HFF-Myc (cell line): ENCODE data around the gene PRH1.

ENCODE experiments used
- DNase-seq: peaks from one replicate; pipeline ENCODE4 v3.0.0-alpha.2; 2011; ENCODE audit warnings: low read depth; ENCODE audit errors: extremely low read depth
- H3K4me3 ChIP-seq: replicated peaks from 2 replicates; pipeline ENCODE4 v1.5.1; 2011; ENCODE audit warnings: low read depth, mild to moderate bottlenecking, control low read depth, low read length
- TF ChIP-seq, protein P1 (sequence below): IDR thresholded peaks from 2 replicates; pipeline ENCODE4 v1.5.1; 2012; ENCODE audit warnings: mild to moderate bottlenecking, low read depth, low read length, control low read depth; ENCODE audit errors: missing control alignments

The PRH1 gene

DNA sequence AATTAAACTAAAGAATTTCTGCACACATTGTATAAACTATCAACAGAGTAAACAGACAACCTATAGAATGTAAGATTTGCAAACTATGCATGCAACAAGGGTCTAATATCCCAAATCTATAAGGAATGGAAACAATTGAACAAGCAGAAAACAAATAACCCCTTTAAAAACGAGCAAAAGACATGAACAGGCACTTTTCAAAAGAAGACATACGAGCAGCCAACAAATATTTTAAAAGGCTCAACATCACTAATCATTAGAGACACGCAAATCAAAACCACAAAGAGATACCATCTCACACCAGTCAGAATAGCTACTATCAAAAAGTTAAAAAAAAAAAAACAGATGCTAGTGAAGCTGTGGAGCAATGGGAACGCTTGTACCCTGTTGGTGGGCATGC, 20.6 kb upstream of the PRH1 start:
- TF ChIP-seq, protein P1, sequence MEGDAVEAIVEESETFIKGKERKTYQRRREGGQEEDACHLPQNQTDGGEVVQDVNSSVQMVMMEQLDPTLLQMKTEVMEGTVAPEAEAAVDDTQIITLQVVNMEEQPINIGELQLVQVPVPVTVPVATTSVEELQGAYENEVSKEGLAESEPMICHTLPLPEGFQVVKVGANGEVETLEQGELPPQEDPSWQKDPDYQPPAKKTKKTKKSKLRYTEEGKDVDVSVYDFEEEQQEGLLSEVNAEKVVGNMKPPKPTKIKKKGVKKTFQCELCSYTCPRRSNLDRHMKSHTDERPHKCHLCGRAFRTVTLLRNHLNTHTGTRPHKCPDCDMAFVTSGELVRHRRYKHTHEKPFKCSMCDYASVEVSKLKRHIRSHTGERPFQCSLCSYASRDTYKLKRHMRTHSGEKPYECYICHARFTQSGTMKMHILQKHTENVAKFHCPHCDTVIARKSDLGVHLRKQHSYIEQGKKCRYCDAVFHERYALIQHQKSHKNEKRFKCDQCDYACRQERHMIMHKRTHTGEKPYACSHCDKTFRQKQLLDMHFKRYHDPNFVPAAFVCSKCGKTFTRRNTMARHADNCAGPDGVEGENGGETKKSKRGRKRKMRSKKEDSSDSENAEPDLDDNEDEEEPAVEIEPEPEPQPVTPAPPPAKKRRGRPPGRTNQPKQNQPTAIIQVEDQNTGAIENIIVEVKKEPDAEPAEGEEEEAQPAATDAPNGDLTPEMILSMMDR: no peak
- DNase-seq: no peak
- H3K4me3 ChIP-seq: no peak overlapping the region

DNA sequence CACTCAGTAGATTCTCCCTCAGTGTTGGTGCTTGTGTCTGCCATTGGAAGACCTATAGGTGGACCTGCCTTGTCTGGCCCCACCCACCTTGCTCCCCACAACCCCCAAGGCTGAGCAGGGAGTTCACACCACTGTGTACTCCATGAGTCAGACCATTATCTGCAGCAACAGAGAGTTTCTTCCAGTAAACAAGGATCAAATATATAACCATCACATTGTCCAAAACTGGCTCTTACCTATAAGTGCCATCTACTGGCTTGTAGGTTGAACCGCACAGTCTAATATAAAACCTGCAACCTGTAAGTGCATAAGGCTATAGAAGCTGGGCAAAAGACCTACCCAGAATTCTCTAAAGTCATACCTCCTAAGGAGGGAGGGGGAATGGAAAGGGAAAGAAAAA, 17.4 kb upstream of the PRH1 start:
- H3K4me3 ChIP-seq: no peak overlapping the region
- DNase-seq: no peak

DNA sequence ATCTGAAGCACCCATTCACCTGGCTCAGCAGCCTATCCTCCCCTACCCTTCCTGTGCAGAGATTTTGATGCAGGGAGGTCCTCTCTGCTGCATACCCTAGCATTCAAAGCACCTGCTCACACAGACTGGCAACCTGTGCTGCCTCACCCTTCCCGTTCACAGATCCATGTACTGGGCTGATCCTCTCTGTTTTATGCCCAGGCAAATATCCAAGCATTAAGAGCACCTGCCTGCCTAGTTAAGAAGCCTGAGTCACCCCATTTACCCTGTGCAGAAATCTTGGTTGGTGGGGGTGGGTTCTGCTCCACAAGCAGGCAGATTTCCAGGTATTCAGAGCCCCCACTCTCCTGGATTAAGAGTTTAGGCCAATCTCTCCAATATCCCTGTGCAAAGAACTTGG, 16.9 kb upstream of the PRH1 start:
- TF ChIP-seq, protein P1: no peak
- H3K4me3 ChIP-seq: no peak overlapping the region
- no peak for DNase-seq

More for the DNA sequence above, 17.4 kb upstream of the PRH1 start:
- TF ChIP-seq, protein P1: no peak

DNA sequence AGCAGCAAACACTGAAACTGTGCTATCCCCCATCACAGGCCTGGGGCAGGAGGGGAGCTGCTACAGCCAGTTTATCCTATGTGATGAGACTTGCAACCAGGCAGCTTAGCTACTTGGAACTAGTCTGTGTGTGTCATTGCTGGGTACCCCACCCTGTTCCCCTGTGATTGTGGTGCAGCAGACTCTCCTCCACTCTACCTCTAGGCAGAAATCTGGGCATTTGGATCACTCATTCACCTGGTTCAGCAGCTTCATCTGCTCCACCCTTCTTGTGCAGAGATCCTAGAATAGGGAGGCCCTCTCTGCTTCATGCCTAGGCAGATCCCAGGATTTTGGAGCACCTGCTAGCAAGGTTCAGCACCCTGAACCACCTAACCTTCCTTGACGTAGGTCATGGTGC, 16.5 kb upstream of the PRH1 start:
- no peak overlapping the region for H3K4me3 ChIP-seq
- TF ChIP-seq, protein P1: no peak
- DNase-seq: no peak

DNA sequence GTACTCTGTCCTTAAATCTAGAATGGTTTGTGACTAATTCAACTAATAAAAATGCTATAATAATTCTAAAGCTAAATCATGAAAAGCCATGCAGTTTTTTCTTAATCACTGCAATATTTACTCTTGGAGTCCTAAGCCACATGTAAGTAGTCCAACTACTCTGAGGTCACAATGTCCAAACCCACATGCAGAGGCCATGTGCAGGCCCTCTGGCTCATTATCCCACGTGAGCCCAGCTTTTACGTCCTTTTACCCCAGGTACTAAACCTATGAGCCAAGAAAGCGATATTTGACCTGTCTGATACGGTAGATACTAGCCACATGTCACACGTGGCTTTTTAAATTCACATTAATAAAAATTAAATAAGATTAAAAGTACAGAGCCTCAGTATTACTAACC, 12.8 kb upstream of the PRH1 start:
- H3K4me3 ChIP-seq: no peak overlapping the region
- TF ChIP-seq, protein P1: no peak
- DNase-seq: no peak

DNA sequence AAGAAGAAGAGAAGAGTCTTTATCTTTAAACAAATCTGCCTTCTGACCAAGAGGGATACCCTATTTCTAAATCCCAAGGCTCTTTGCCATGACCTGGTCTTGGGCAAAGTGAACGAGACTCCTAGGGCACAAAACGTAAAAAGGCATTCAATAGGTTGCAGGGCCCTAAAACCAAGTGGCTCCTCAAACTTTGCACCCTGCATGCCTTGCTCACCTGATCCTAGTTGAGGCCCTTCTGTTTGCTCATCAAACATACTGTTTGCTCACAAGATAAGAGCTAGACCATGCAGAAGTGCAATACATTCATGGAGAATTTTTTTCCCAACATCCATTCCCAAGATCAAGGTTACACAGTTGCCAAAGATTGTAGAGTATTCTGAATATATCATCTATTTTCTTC, 7.9 kb upstream of the PRH1 start:
- H3K4me3 ChIP-seq: no peak overlapping the region
- DNase-seq: no peak
- TF ChIP-seq, protein P1: no peak

DNA sequence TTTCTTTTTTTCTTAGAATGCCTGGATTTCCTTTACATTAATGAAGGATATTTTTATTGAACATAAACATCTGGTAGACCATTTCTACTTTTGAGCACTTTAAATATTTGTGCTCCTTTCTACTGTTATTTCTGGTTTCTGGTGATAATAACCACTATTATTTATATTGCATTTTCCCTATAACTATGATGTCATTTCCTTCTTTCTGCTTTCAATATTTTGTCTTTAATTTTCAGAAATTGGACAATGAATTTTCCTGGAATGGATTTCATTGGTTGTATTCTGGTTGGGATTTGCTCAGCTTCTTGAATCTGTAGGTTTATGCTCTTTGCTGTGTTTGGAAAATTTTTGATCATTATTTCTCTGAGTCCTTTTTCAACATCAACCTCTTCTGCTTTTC, 5.2 kb upstream of the PRH1 start:
- TF ChIP-seq, protein P1: no peak
- no peak for DNase-seq
- no peak overlapping the region for H3K4me3 ChIP-seq
